T1000 (cell line): Measurements from ENCODE around the gene SPTLC3.
A peak's percentile ranks its signal among the peaks of the same experiment; 100 is the strongest.

Experiments
- DNase-seq: peaks from one replicate; lab custom pipeline; 2025; ENCODE audit warnings: mixed read lengths; lab: John Stamatoyannopoulos, UW

SPTLC3 gene

DNA sequence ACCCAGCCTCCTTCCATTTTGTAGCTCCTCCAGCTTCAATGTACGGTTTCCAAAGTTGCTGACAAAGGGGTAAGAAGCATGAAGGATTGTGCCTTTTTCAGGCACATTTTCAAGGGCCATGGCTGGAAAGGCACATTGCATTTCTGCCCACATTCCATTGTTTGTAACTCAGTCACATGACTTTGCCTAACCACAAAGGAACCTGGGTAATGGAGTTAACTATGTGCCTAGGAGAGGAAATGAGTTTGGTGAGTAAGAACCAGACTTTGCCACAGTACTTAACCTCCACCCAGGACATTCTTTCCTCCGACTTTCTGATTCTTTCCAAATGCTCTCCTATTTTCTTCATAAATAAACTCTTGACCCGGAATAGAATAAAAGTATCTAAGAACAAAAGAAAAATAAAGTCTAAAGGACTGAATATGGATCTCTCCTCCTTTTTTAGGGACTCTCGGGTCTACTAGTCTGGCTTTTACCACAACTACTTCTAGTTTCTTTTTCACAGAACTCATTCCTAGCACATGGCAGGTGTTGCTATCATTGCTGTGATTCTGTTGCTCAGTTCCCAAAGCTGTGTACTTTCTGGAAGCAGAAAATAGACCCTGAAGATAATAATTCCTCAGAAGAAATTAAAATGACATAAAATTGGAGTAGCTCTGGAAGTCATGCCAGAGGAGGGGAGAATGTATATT, 130.8 kb downstream of the SPTLC3 start:
- no peak for DNase-seq

DNA sequence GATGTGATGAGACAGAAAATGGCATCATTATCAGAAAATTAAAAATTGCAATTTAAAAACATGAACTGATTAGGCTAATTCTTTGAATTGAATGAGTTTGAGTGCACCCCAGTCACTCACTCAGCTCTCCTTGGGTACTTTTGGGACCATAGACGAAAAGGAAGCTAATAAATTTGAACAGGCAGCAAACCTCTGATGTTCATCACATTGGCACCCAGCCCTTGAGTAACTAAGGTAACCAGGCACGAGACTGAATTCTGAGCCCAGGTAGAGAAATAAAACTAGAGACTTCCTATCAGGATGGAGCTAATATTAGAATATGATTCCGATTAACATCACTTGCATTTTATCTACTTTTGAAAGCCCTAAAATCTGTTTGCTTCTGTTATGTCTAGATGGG, 131.4 kb downstream of the SPTLC3 start:
- DNase-seq: no peak

DNA sequence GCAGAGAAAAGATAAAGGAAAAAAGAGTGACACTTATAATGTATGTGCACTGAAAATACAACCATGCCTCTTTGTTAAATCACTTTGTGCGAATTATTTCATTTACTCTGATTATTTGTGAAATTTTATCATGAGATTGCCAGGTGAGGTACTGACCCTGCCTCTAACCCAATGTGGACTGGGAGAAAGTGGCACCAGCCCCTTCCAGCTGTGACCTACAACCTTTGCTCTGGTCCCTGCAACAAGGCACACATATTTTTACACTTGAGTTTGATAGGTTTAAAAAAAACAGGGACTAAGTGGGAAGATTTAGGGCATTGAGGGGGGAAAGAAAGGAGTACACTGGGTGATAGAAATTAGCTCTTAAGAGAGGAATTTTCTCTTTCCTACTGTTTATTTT, 132.0 kb downstream of the SPTLC3 start:
- no peak for DNase-seq

DNA sequence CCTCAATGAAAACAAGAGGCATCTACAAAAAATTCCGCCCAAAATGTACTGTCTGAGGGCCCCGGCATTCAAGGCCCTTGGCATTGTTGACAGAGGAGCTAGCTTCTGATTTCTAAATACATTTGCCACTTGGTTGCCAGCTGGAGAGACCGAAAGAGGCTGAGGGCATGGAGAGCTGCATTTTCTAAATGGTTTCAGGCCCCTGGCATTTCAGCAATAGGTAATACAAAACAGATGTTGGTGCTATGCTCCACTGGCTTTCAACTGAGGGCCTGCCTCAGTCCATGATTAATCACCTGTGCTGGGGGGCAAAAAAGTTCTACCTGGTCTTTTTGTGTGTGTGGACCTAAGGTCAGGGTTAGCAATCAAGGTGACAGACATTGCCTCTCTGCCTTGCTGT, 132.8 kb downstream of the SPTLC3 start:
- no peak for DNase-seq

DNA sequence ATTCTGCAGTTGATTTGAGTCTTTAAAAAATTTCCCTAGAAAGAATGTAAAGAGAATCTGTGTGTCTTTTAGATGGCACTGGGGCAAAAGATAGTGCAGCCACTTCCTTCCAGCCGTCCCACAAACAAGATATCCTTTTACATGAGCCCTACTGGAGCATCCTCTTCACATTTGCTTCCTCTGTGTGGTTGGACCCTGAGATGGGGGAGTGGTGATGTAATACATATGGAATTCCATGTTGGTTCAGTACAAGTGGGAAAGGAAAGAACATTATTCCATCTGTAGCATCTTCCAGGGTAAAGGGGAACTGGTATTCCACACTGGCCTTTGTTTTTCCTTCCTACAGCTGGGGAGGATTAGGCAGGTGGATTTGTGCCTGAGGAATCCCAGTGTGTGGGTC, 133.4 kb downstream of the SPTLC3 start:
- DNase-seq: no peak

DNA sequence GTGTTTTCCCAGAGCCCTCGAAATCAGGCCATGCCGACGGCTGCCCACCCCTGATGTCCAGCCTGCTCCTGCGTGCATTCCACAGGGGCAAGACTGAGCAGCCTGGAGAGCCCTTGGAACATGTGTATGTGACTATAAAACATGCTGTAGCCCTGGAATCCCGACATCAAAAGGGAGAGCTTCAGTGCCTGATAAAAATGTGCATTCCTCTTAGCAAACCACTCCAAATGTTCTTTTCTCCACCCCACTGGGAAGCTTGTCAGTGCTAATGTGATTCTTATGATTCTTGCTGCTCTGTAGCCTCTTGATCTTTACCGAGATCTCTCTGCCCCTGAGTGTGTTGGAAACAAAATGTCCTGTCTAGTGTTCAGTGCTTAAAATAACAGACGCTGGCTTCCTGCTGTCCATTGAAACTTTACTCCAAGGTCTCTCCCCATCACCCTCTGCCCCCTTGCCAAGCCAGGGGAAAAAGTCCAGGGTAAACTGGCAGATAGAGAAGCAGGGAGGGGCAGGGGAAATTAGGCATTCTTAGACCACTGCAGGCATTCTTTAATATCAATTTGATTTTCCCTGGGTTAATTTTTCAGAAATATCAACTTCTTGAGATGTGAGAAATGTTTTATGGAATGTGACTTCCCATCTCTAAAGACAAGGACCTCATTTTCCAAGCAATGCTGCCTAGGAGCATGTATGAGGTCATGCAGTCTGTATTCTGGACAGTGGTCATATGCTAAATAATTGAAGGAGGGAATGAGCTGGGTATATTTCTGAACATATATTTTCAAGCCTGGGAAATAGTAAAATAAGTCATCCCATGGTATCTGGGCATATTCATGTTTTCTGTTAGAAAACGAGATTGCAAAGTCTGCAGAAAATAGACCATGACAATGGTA, 138.5 kb downstream of the SPTLC3 start:
- no peak for DNase-seq

DNA sequence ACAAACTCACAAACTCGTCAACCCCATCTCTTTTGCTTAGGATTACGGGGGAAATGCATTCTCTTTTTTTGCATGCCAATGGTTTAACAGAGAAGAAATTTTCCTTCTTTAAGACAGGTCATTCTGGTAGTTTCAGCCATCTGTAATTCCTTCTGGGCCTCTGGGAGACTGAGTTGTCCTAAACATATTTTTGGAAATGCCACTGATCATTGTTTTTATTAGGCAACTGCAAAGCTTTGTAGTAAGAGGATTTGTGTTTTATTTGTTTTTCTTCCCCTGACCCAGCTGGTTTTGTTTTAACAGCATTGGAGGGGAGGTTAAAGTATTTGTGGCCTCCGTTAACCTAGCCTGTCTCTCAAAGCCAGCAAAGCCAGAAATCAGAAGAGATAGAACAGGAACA, 139.2 kb downstream of the SPTLC3 start:
- no peak for DNase-seq

DNA sequence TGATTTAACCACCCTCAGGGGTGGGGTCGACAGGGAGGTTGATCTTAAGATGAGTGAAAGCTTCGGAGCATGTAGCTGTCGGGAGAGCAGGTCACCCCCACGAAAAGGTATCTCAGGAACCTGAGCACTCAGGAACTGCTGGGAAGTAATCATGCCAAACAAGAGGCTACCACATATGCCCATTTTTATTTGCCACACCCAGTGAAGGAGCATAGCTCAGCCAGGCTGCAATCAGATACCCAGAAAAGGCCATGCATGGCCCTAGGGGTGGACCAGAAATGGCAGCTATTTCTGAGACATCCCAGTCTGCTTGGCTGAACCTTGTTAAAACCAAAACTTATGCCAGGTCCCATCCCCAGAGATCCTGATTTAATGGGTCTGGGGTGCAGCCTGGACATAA, 139.6 kb downstream of the SPTLC3 start:
- no peak for DNase-seq

DNA sequence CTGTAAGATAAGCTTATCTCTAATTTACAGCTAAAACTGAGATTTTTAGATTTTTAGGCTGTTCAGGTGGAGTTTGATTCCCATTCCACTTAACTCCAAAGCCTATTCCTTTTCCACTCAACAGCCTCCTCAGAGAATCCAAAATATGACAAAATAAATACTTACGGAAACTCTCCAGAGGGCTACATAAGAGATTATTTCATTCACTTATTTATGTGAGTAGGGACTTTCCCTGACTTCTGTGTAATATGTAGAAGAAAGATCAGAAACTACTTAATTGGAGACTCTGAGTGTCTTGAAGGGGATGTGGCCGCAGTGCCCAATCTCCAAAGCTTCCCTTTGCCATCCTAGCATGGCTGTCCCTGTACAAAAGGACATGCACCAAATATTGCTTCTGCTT, 140.2 kb downstream of the SPTLC3 start:
- no peak for DNase-seq

DNA sequence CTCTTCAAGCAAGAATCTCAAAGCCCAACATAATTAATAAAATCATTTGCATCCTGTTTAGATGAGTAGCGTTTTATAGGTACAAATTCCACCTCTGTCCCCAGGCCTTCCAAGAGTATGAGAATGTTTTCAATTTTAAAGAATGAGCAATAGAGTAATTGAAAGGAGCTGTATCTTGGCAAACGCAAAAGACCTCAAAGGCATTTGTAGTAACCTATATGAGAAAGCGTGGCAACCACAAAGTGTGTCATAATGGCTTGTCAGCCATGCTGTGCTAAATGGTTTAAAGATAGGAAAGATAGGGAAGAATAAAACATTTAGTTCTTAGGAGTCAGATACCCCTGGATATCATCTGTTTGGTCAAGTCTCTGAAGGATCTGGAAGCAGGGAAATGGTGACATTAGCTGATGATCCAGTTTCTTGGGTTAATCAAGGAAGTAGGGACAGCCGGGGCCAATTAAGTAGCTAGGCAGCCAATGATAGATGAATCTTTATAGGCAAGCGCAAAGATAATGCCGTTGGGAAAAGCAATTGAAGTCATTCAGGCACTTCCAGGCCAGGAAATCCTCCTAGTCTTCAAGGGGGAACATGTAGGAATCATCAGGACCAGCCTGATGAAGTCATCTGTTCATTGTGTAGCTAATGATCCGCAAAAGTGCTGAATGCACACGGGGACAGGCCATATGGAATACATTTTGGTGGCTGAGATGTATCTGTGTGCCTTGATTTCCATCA, 140.8 kb downstream of the SPTLC3 start:
- DNase-seq: peak; percentile 26

DNA sequence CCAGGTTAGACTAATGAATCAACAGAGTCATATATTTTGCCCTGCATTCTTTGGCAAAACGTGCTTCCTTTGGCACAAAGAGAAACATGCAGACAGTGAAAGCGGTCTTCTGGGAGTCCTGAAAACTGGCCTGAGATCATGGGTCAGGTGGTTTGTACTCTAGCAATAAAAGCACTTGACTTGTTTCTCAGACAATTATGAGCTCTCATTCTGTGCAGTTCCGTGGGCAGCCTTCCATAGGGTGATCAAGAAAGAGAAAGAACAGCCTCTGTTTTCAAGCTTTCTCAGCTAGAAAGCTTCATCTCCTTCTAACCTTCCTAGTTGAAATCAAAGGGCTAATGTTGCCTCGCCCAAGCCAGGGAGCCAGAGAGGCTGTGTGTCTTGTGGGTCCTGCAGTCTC, 149.6 kb downstream of the SPTLC3 start:
- no peak for DNase-seq

DNA sequence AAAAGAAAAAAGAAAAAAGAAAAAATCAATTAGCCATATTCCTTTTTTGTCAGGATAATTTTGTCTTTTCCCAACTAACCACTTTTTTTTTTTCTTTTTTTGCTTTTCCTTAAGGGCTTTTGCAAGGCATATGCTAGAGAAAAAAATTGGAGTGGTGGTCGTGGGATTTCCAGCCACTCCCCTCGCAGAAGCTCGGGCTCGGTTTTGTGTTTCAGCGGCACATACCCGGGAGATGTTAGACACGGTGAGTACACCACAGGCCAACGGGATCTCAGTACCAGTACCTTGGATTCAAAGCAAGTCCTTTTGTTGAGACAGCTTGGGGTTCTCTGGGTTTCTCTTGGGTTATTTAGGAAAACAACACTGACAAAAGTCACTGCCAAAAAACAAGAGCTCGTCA, 151.1 kb downstream of the SPTLC3 start:
- DNase-seq: no peak

DNA sequence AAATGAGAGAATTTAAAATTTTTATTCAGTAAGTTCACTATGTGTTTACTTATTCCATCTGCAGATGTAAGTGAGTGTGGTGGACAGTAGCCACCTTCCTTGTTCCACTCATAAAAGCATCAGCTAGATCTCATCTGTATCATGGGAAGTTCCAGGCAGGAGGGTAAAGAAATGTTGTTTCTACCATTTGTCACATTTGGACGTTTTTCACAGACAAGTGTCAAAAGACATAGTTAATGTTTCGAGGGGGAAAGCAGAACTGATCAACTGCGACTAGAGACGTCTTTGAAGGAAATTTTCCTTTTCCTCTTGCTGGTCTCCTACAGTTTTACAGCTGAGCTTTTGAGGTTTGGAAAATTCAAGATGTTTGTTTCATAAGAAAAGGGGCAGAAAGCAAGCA, 156.4 kb downstream of the SPTLC3 start:
- DNase-seq: no peak

DNA sequence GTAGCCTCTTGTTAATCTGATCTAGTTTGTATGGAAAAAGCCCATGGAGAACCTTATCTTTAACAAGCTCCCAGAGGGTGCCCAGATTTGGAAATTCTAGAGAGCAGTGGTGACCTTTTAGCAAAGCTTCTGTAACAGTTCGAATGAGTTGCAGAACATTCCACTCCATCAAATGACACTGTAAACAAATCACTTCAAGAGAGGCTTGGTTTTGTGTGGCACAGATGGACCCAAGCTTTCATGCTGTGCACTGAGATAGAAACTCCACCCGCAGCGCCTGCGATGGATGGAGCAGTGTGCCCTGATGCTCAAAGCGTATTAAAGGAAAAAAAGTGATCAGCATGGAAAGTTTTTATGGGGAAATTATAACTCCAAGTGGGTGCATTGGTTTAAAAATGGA, 157.2 kb downstream of the SPTLC3 start:
- DNase-seq: no peak

DNA sequence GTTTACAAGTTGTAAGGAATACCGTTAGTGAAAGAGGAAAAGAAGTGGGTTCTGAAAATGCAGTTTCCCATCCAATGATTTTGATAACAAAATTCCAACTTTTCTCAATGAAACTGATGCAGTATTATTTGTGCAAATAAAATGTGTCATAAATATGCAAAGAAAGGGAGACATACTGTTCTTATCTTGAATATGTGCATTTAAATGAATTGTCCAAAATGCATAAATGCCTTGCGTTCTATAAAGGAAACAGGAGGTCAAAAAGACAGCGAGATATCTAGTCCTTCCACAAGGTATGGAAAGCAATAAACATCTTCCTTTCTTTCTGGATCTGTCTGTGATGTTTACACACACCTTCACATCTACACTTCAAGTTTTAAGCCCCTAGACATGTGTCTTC, 157.7 kb downstream of the SPTLC3 start:
- DNase-seq: no peak

DNA sequence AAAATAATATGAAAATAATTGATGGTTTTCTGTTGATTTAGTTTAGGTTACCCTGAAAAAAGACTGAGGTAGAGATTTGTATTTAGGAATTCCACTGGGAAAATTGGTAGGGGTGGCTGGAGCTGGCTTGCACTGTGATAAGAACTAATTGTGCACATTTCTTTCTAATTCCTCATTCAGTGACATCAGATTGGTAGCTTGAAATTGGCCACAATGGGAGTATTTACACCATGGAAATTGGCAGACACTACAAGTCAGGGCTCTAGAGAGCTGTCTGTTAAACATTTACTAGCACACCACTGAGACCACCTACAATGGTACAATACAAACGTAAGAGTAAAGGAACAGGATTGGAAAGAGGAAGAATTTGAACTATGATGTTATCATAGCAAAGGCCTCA, 160.3 kb downstream of the SPTLC3 start:
- DNase-seq: no peak

DNA sequence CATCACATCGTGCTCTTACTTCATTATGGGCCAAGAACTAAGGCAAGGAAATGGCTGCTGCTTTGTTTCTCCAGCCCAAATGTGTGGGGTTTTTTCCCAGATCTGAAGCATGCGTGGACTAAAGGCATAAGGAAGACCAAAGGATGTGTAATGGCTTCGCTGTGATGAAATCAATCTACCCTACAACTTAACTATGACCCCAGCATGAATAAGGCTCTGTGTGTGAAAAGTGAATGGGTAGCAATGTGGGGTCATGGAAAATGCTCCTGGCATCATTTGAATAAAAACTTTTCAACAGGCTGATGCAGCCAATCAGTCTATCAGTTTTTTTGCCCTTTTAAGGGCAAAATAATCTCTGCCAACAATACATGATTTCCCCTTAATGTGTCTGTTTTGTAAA, 162.0 kb downstream of the SPTLC3 start:
- no peak for DNase-seq

DNA sequence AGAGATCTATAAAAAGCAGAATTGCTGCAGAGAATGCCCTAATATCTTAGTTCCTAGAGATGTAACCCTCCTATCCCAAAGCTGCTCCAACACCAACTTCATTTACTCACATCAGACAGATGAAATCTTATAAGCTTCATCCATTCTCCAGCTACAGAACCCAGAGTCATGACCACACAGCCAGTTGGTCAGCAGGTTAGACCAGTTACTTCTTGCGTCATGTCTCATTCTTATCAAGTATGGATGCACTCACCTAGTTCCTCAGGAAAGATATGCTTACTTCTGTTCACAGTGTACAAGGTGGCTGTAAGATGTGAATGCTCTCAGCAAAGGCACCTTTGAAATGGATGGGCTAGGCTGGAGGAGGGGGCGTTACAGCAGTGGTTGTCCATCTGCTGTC, 164.4 kb downstream of the SPTLC3 start:
- DNase-seq: no peak

DNA sequence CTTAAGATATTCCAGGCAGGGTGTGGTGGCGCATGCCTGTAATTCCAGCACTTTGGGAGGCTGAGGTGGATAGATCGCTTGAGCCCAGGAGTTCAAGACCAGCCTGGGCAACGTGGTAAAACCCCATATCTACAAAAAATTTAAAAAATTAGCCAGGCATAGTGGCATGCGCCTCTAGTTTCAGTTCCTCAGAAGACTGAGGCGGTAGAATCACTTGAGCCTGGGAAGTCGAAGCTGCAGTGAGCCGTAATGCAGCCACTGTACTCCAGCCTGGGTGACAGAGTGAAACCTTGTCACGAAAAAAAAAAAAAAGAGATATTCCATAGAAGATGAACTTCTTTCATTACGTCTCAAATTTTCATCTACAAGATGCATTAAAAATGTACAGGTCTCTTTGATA, 165.6 kb downstream of the SPTLC3 start:
- no peak for DNase-seq

DNA sequence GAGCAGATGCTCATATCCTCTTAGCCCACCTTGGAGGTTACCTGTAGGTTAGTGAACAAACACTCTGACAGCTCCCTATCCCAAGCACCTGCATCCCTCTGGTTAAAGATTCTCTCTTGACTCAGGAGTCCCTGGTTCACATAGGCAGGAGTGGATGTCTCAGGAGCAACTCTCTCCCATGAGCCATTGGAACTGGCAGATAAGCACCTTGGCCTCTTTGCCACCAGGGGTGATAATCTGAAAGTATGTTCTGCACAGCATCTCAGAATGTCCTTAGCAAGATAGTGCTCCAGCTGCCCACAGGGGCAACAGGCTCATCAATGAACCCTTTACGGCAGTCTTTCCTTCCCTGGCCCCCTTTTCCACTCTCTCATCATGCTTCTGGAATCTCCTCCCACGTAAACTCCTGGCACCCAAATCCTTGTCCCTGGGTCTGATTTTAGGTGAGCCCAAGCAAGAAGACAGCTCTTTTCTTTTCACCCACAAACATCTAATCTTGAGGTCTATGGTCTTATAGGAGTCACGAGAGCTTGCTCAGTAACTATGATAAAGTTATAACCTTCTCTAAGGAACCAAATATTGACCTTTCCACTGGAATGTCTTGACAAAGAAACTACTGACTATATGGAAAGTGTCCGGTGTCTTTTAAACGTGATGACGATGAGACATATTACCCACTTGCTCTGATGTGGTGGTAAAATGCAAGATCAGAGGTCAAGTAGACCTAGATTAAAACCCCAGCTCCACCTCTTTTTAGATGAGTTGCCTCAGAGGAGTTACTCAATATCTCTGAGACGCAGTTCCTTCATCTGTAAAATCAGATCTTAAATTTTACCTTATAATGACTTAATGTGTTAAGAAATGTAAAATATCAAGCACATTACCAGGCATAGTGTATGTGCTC, 172.5 kb downstream of the SPTLC3 start:
- DNase-seq: no peak

DNA sequence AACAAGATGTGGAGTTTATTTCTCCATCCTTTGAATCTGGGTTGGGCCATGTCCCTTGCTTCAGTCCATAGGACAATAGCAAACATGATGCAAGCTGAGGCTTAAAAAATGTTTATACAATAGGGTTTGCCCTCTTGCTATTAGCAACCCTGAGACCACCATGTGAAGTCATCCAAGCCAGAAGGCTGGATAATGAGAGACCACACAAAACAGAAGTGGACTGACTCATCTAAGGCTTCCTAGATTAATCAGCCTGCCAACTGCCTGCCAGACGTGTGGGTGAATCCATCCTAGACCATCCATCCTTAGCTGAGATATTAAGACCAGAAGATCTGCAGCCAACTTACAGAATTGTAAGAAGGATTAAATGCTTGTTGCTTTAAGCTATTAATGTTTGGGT, 174.2 kb downstream of the SPTLC3 start:
- no peak for DNase-seq
